ENCODE results near the gene NANOGP8. TPM values are rescaled to one million over a fixed set of nuclear protein-coding genes. Genes with fewer than 3 reads are reported as not detected.
"Not testable (repeated sequence)": the region's sequence is repeated elsewhere in the genome, so short reads cannot be mapped to it uniquely, and the experiment has no call there.

Gene NANOGP8
- total RNA-seq, 1 experiment from 2014 or later, result 88.4 TPM

DNA sequence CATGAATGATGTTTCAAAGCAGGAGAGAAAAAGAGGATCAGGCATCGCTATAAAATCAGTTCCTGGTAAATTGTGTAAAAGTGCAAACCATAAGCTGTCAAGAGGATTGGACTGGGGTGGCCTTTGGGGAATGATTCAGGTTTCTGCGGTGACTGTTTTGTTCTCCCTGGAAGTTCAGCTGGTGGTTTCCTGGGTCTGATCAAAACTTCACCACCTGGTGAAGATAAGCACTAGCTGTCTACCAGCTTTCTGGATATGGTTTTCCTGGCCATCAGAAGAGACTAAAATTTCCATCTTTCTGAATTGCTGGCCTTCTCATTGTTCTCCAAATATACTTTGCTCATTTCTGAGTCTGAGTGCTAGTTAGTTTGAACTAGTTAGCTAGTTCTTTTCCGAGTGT is 2.7 kb upstream of the NANOGP8 start:
- no peaks in the 10 kb centered on the region for H3K9me3 ChIP-seq (ENCODE audit: control insufficient read depth, low read depth, low read length)
- no peak overlapping the region for H3K14ac ChIP-seq (ENCODE audit: insufficient read depth, low read length)
- Mint-ChIP-seq H3K9me3 (peaks cover 3% of the 10 kb centered on the region in 2 experiments; a peak in 4 of 5 replicates), H3K27me3 (ENCODE audit: low read depth) (no peaks in the 10 kb centered on the region), H3K4me1 (peaks cover 3 to 4% of the 10 kb centered on the region in 2 experiments; a peak in 3 of 4 replicates), H3K27ac (no peak overlapping the region), H3K4me3 (no peak overlapping the region), H3K36me3 (ENCODE audit: insufficient read depth in 1 of 3, low read depth in 3 of 3) (peaks cover 4 to 9% (median 5%) of the 10 kb centered on the region in 3 experiments)
- TF ChIP-seq, protein P1, sequence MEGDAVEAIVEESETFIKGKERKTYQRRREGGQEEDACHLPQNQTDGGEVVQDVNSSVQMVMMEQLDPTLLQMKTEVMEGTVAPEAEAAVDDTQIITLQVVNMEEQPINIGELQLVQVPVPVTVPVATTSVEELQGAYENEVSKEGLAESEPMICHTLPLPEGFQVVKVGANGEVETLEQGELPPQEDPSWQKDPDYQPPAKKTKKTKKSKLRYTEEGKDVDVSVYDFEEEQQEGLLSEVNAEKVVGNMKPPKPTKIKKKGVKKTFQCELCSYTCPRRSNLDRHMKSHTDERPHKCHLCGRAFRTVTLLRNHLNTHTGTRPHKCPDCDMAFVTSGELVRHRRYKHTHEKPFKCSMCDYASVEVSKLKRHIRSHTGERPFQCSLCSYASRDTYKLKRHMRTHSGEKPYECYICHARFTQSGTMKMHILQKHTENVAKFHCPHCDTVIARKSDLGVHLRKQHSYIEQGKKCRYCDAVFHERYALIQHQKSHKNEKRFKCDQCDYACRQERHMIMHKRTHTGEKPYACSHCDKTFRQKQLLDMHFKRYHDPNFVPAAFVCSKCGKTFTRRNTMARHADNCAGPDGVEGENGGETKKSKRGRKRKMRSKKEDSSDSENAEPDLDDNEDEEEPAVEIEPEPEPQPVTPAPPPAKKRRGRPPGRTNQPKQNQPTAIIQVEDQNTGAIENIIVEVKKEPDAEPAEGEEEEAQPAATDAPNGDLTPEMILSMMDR (conservative IDR thresholded peaks at IDR 0.05), result no peak
- no peak for DNase-seq
- H2BK20ac ChIP-seq (ENCODE audit: low read depth, low read length, poor library complexity, severe bottlenecking), result no peak overlapping the region
- H3K23me2 ChIP-seq (ENCODE audit: insufficient read length, low read depth, low read length, poor library complexity, severe bottlenecking), result no peaks in the 10 kb centered on the region
- H2BK15ac ChIP-seq (ENCODE audit: low read depth, low read length), result no peak overlapping the region
- H2AFZ ChIP-seq (ENCODE audit: low read length), result no peak overlapping the region
- no peak overlapping the region for H2AK5ac ChIP-seq (ENCODE audit: insufficient read length, low read length)
- no peak overlapping the region for H3K18ac ChIP-seq (ENCODE audit: insufficient read length, low read depth, low read length)
- H2BK5ac ChIP-seq (ENCODE audit: insufficient read length, low read length), result no peak overlapping the region
- H3K27me3 ChIP-seq (ENCODE audit: insufficient read depth, low read length), result no peaks in the 10 kb centered on the region
- no peaks in the 10 kb centered on the region for H3K4me1 ChIP-seq (ENCODE audit: insufficient read depth, low read length)
- no peak overlapping the region for H3K4ac ChIP-seq (ENCODE audit: low read depth, low read length)
- H3K9ac ChIP-seq (ENCODE audit: extremely low read depth, insufficient read length, low read length), result no peak overlapping the region
- no peak overlapping the region for H3K56ac ChIP-seq (ENCODE audit: insufficient read length, low read depth, low read length)
- H3K23ac ChIP-seq (ENCODE audit: insufficient read length, low read depth, low read length), result no peak overlapping the region
- H2BK12ac ChIP-seq (ENCODE audit: insufficient read length, low read depth, low read length), result no peak overlapping the region
- H3K79me1 ChIP-seq (ENCODE audit: insufficient read depth, low read depth, low read length, poor library complexity, severe bottlenecking), result no peaks in the 10 kb centered on the region
- no peak overlapping the region for H4K5ac ChIP-seq (ENCODE audit: insufficient read length, low read depth, low read length)
- H4K20me1 ChIP-seq (ENCODE audit: control insufficient read depth, insufficient read depth, insufficient read length), result no peaks in the 10 kb centered on the region
- no peak overlapping the region for H3K27ac ChIP-seq (ENCODE audit: insufficient read length, low read depth, low read length)
- H3K79me2 ChIP-seq (ENCODE audit: insufficient read depth, low read length), result no peaks in the 10 kb centered on the region
- no peak overlapping the region for H4K8ac ChIP-seq (replicated peaks; ENCODE audit: insufficient read length, low read depth, low read length)
- H2BK120ac ChIP-seq (ENCODE audit: low read depth, low read length, poor library complexity, severe bottlenecking), result no peak overlapping the region
- no peak overlapping the region for H4K91ac ChIP-seq (ENCODE audit: insufficient read length, low read depth, low read length)
- no peak overlapping the region for H3K4me2 ChIP-seq (ENCODE audit: insufficient read depth, insufficient read length, low read length)
- no CpG with 5 or more reads among the region's 3 CpGs for WGBS (ENCODE audit: extremely low coverage, insufficient read length, low lambda C conversion rate)
- no peak overlapping the region for H3T11ph ChIP-seq (ENCODE audit: low read length)

DNA sequence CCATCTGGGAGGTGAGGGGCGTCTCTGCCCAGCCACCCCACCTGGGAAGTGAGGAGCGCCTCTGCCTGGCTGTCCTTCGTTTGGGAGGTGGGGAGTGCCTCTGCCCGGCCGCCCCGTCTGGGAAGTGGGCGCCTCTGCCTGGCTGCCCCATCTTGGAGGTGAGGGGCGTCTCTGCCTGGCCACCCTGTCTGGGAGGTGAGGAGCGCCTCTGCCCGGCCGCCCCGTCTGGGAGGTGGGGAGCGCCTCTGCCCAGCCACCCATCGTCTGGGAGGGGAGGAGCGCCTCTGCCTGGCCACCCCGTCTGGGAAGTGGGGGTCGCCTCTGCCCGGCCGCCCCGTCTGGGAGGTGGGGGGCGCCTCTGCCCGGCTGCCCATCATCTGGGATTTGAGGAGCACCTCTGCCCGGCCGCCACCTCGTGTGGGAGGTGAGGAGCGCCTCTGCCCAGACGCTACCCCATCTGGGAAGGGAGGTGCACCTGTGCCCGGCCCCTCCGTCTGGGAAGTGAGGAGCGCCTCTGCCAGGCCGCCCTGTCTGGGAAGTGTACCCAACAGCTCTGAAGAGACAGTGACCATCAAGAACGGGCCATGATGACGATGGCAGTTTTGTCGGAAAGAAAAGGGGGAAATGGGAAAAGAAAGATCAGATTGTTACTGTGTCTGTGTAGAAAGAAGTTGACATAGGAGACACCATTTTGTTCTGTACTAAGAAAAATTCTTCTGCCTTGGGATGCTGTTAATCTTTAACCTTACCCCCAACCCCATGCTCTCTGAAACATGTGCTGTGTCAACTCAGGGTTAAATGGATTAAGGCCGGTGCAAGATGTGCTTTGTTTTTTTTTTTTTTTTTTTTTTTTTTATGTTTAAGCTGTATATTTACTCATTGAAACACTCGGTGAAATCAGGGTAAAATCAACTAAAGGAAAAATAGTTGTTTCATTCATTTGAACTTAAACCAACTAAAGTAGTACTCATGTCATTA is 2.4 kb downstream of the NANOGP8 start:
- H3K4me1 ChIP-seq (ENCODE audit: insufficient read depth, low read length); H4K5ac ChIP-seq (ENCODE audit: insufficient read length, low read depth, low read length); H3K4me3 Mint-ChIP-seq; H2BK15ac ChIP-seq (ENCODE audit: low read depth, low read length); H3K56ac ChIP-seq (ENCODE audit: insufficient read length, low read depth, low read length); H3K27ac ChIP-seq (ENCODE audit: insufficient read length, low read depth, low read length); H3K27me3 Mint-ChIP-seq (ENCODE audit: low read depth); H4K8ac ChIP-seq (replicated peaks; ENCODE audit: insufficient read length, low read depth, low read length); H2BK120ac ChIP-seq (ENCODE audit: low read depth, low read length, poor library complexity, severe bottlenecking); H2AK5ac ChIP-seq (ENCODE audit: insufficient read length, low read length); H4K20me1 ChIP-seq (ENCODE audit: control insufficient read depth, insufficient read depth, insufficient read length); H3K18ac ChIP-seq (ENCODE audit: insufficient read length, low read depth, low read length); H3K27ac Mint-ChIP-seq; H3K23me2 ChIP-seq (ENCODE audit: insufficient read length, low read depth, low read length, poor library complexity, severe bottlenecking); H3K9me3 ChIP-seq (ENCODE audit: control insufficient read depth, low read depth, low read length); H3K4me2 ChIP-seq (ENCODE audit: insufficient read depth, insufficient read length, low read length); H2AFZ ChIP-seq (ENCODE audit: low read length); H3K4ac ChIP-seq (ENCODE audit: low read depth, low read length); H2BK20ac ChIP-seq (ENCODE audit: low read depth, low read length, poor library complexity, severe bottlenecking); H3K27me3 ChIP-seq (ENCODE audit: insufficient read depth, low read length); H3K79me1 ChIP-seq (ENCODE audit: insufficient read depth, low read depth, low read length, poor library complexity, severe bottlenecking); H2BK5ac ChIP-seq (ENCODE audit: insufficient read length, low read length); H3K23ac ChIP-seq (ENCODE audit: insufficient read length, low read depth, low read length); H3K4me1 Mint-ChIP-seq; H3K9ac ChIP-seq (ENCODE audit: extremely low read depth, insufficient read length, low read length); DNase-seq; H3K79me2 ChIP-seq (ENCODE audit: insufficient read depth, low read length); H2BK12ac ChIP-seq (ENCODE audit: insufficient read length, low read depth, low read length); H4K91ac ChIP-seq (ENCODE audit: insufficient read length, low read depth, low read length); H3T11ph ChIP-seq (ENCODE audit: low read length); H3K14ac ChIP-seq (ENCODE audit: insufficient read depth, low read length): not testable (repeated sequence)
- Mint-ChIP-seq H3K36me3 (ENCODE audit: insufficient read depth in 1 of 3, low read depth in 3 of 3) (peaks cover 16 to 25% (median 16%) of the 10 kb centered on the region in 3 experiments), H3K9me3 (peaks cover 21 to 26% of the 10 kb centered on the region in 2 experiments)
- WGBS (ENCODE audit: extremely low coverage, insufficient read length, low lambda C conversion rate), result no CpG with 5 or more reads among the region's 36 CpGs
